ENCODE data around the gene CDH15.
"Not testable (repeated sequence)": the region's sequence is repeated elsewhere in the genome, so short reads cannot be mapped to it uniquely, and the experiment has no call there.

The CDH15 gene

GRCh38 chr16:89179656-89180315 is 8.2 kb downstream of the CDH15 start:
- H3K27me3 ChIP-seq (ENCODE audit: control insufficient read depth, insufficient read depth, low read length, poor library complexity, severe bottlenecking), result no peaks in the 10 kb centered on the region
- no peaks in the 10 kb centered on the region for H3K36me3 ChIP-seq (ENCODE audit: control insufficient read depth, insufficient read depth, low read length)
- no peak overlapping the region for H3K4me3 ChIP-seq (ENCODE audit: insufficient read depth, low read depth, low read length)
- WGBS, 2 experiments, result 92 to 94% methylated on average over 25 of the region's 25 CpGs
- H3K27ac ChIP-seq (ENCODE audit: insufficient read depth, low read depth, low read length, poor library complexity, severe bottlenecking), result no peak overlapping the region
- peaks cover under 1% of the 10 kb centered on the region for H3K4me1 ChIP-seq (ENCODE audit: control insufficient read depth, insufficient read depth, low read length)
- no peaks in the 10 kb centered on the region for H3K9me3 ChIP-seq (ENCODE audit: control insufficient read depth, low read length)

- Histone ChIP-seq H3K27ac (ENCODE audit: insufficient read depth, low read depth, low read length, poor library complexity, severe bottlenecking) (no peak overlapping the region), H3K36me3 (ENCODE audit: control insufficient read depth, insufficient read depth, low read length) (no peaks in the 10 kb centered on the region), H3K27me3 (ENCODE audit: control insufficient read depth, insufficient read depth, low read length, poor library complexity, severe bottlenecking) (no peaks in the 10 kb centered on the region), H3K4me3 (ENCODE audit: insufficient read depth, low read depth, low read length) (no peak overlapping the region), H3K4me1 (ENCODE audit: control insufficient read depth, insufficient read depth, low read length) (no peaks in the 10 kb centered on the region), H3K9me3 (ENCODE audit: control insufficient read depth, low read length) (no peaks in the 10 kb centered on the region)
- 72 to 75% methylated on average over 13 of the region's 13 CpGs for WGBS, 2 experiments
Observed at GRCh38 chr16:89183463-89183862, 11.9 kb downstream of the CDH15 start.

- no peaks in the 10 kb centered on the region for H3K27me3 ChIP-seq (ENCODE audit: control insufficient read depth, insufficient read depth, low read length, poor library complexity, severe bottlenecking)
- no peaks in the 10 kb centered on the region for H3K36me3 ChIP-seq (ENCODE audit: control insufficient read depth, insufficient read depth, low read length)
- H3K9me3 ChIP-seq (ENCODE audit: control insufficient read depth, low read length), result no peaks in the 10 kb centered on the region
- no peaks in the 10 kb centered on the region for H3K4me1 ChIP-seq (ENCODE audit: control insufficient read depth, insufficient read depth, low read length)
- WGBS, 2 experiments, result 87 to 88% methylated on average over 26 of the region's 26 CpGs
- H3K27ac ChIP-seq (ENCODE audit: insufficient read depth, low read depth, low read length, poor library complexity, severe bottlenecking), result no peak overlapping the region
- no peak overlapping the region for H3K4me3 ChIP-seq (ENCODE audit: insufficient read depth, low read depth, low read length)
Observed at GRCh38 chr16:89183975-89184676, 12.6 kb downstream of the CDH15 start.

GRCh38 chr16:89184677-89184932 is 13.1 kb downstream of the CDH15 start:
- Histone ChIP-seq H3K27me3 (ENCODE audit: control insufficient read depth, insufficient read depth, low read length, poor library complexity, severe bottlenecking) (peaks cover under 1% of the 10 kb centered on the region), H3K4me3 (ENCODE audit: insufficient read depth, low read depth, low read length) (no peak overlapping the region), H3K36me3 (ENCODE audit: control insufficient read depth, insufficient read depth, low read length) (no peaks in the 10 kb centered on the region), H3K27ac (ENCODE audit: insufficient read depth, low read depth, low read length, poor library complexity, severe bottlenecking) (no peak overlapping the region), H3K4me1 (ENCODE audit: control insufficient read depth, insufficient read depth, low read length) (no peaks in the 10 kb centered on the region), H3K9me3 (ENCODE audit: control insufficient read depth, low read length) (no peaks in the 10 kb centered on the region)
- 91% methylated on average over 9 of the region's 9 CpGs for WGBS, 2 experiments

- Histone ChIP-seq H3K4me1 (ENCODE audit: control insufficient read depth, insufficient read depth, low read length) (no peaks in the 10 kb centered on the region), H3K27ac (ENCODE audit: insufficient read depth, low read depth, low read length, poor library complexity, severe bottlenecking) (no peak overlapping the region), H3K9me3 (ENCODE audit: control insufficient read depth, low read length) (no peaks in the 10 kb centered on the region), H3K36me3 (ENCODE audit: control insufficient read depth, insufficient read depth, low read length) (no peaks in the 10 kb centered on the region), H3K27me3 (ENCODE audit: control insufficient read depth, insufficient read depth, low read length, poor library complexity, severe bottlenecking) (peaks cover 6% of the 10 kb centered on the region), H3K4me3 (ENCODE audit: insufficient read depth, low read depth, low read length) (no peak overlapping the region)
- 89% methylated on average over 48 of the region's 48 CpGs for WGBS, 2 experiments
Observed at GRCh38 chr16:89184933-89185794, 13.6 kb downstream of the CDH15 start.

- not testable (repeated sequence) for H3K36me3 ChIP-seq (ENCODE audit: control insufficient read depth, insufficient read depth, low read length); H3K27ac ChIP-seq (ENCODE audit: insufficient read depth, low read depth, low read length, poor library complexity, severe bottlenecking); H3K9me3 ChIP-seq (ENCODE audit: control insufficient read depth, low read length); H3K4me1 ChIP-seq (ENCODE audit: control insufficient read depth, insufficient read depth, low read length); H3K4me3 ChIP-seq (ENCODE audit: insufficient read depth, low read depth, low read length)
- H3K27me3 ChIP-seq (ENCODE audit: control insufficient read depth, insufficient read depth, low read length, poor library complexity, severe bottlenecking), result peaks cover 15% of the 10 kb centered on the region
- 93 to 94% methylated on average over 30 of the region's 30 CpGs for WGBS, 2 experiments
Observed at GRCh38 chr16:89185887-89186592, 14.5 kb downstream of the CDH15 start.

GRCh38 chr16:89186593-89187031 is 15.1 kb downstream of the CDH15 start:
- H3K27me3 ChIP-seq (ENCODE audit: control insufficient read depth, insufficient read depth, low read length, poor library complexity, severe bottlenecking), result peaks cover 21% of the 10 kb centered on the region
- 91 to 94% methylated on average over 20 of the region's 20 CpGs for WGBS, 2 experiments
- H3K27ac ChIP-seq (ENCODE audit: insufficient read depth, low read depth, low read length, poor library complexity, severe bottlenecking); H3K4me3 ChIP-seq (ENCODE audit: insufficient read depth, low read depth, low read length); H3K4me1 ChIP-seq (ENCODE audit: control insufficient read depth, insufficient read depth, low read length); H3K36me3 ChIP-seq (ENCODE audit: control insufficient read depth, insufficient read depth, low read length); H3K9me3 ChIP-seq (ENCODE audit: control insufficient read depth, low read length): not testable (repeated sequence)

- Histone ChIP-seq H3K4me1 (ENCODE audit: control insufficient read depth, insufficient read depth, low read length) (no peaks in the 10 kb centered on the region), H3K4me3 (ENCODE audit: insufficient read depth, low read depth, low read length) (no peak overlapping the region), H3K27me3 (ENCODE audit: control insufficient read depth, insufficient read depth, low read length, poor library complexity, severe bottlenecking) (peaks cover 26% of the 10 kb centered on the region), H3K9me3 (ENCODE audit: control insufficient read depth, low read length) (no peaks in the 10 kb centered on the region), H3K36me3 (ENCODE audit: control insufficient read depth, insufficient read depth, low read length) (no peaks in the 10 kb centered on the region), H3K27ac (ENCODE audit: insufficient read depth, low read depth, low read length, poor library complexity, severe bottlenecking) (no peak overlapping the region)
- WGBS, 2 experiments, result 81 to 82% methylated on average over 19 of the region's 19 CpGs
Observed at GRCh38 chr16:89187032-89187769, 15.7 kb downstream of the CDH15 start.

- H3K4me1 ChIP-seq (ENCODE audit: control insufficient read depth, insufficient read depth, low read length), result no peaks in the 10 kb centered on the region
- H3K27me3 ChIP-seq (ENCODE audit: control insufficient read depth, insufficient read depth, low read length, poor library complexity, severe bottlenecking), result peaks cover 33% of the 10 kb centered on the region
- H3K27ac ChIP-seq (ENCODE audit: insufficient read depth, low read depth, low read length, poor library complexity, severe bottlenecking), result no peak overlapping the region
- no peaks in the 10 kb centered on the region for H3K9me3 ChIP-seq (ENCODE audit: control insufficient read depth, low read length)
- no peaks in the 10 kb centered on the region for H3K36me3 ChIP-seq (ENCODE audit: control insufficient read depth, insufficient read depth, low read length)
- 71 to 72% methylated on average over 19 of the region's 19 CpGs for WGBS, 2 experiments
- no peak overlapping the region for H3K4me3 ChIP-seq (ENCODE audit: insufficient read depth, low read depth, low read length)
Observed at GRCh38 chr16:89187770-89188392, 16.3 kb downstream of the CDH15 start.
